HG02642 (cell line): Measurements from ENCODE around the gene PLEK2.
"Not testable (repeated sequence)": the region's sequence is repeated elsewhere in the genome, so short reads cannot be mapped to it uniquely, and the experiment has no call there.

Experiments used
- ATAC-seq: cut with Tn5 transposase; IDR thresholded peaks from one replicate; pipeline ENCODE4 v1.9.1; 2021; ENCODE audit warnings: mild to moderate bottlenecking; ENCODE audit not compliant: unreplicated experiment, poor library complexity

Gene PLEK2, protein sequence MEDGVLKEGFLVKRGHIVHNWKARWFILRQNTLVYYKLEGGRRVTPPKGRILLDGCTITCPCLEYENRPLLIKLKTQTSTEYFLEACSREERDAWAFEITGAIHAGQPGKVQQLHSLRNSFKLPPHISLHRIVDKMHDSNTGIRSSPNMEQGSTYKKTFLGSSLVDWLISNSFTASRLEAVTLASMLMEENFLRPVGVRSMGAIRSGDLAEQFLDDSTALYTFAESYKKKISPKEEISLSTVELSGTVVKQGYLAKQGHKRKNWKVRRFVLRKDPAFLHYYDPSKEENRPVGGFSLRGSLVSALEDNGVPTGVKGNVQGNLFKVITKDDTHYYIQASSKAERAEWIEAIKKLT

GRCh38 chr14:67411820-67412421, at the start of gene PLEK2:
TSS of gene PLEK2 (minus strand) at chr14:67412165. CDS start at chr14:67412059, 106 bp downstream.
- ATAC-seq = no peak

- no peak for ATAC-seq
These were observed 49.5 kb upstream of the PLEK2 start for GRCh38 chr14:67461341-67461985.

DNA sequence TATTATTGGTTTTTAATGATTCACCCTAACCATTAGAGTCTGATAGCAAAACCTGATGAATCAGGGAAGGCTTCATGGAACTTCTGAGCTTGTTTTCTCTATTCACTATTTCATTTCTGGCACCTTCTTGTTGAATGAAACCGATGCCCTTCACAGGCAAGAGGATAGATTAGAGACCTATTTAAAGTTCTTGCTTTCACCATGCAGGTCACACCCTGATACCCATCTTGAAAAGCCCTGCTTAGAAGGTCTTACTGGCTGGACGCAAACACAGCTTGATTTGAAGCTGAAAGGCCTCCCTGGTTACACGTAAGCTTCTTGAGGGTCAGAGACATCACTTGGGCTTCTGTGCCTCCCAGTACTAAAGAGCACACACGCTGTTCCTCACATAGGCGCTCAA, 47.4 kb upstream of the PLEK2 start:
- no peak for ATAC-seq

DNA sequence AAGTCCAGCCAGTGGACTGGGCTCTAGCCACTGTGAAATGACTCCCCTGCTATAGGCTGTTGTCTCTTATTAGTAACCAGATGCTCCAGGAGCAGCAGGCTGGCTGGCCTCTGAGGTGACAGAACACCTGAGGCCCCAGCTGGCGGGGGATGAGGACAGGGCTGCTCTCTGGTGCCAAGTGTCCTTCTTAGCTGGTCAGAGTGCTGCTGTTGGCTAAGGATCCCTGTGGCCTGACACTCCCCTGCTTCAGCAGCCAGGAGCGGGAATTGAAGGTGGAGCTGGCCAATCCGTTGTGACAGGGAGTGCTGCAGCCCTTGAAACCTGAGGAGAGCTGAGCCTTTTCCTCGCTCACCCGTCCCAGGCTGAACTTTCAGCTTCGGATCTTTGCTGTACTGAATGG, 45.8 kb upstream of the PLEK2 start:
- no peak for ATAC-seq

DNA sequence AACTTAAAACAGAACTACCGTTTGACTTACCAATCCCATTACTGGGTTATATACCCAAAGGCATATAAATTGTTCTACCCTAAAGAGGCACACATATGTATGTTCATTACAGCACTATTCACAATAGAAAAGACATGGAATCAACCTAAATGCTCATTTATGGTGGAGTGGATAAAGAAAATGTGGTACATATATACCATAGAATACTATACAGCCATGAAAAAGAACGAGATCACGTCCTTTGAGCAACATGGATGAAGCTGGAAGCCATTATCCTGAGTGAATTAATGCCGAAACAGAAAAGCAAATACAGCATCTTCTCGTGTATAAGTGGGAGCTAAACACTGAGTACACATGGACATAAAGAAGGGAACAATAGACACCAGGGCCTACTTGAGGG, 44.8 kb upstream of the PLEK2 start:
- ATAC-seq = no peak

DNA sequence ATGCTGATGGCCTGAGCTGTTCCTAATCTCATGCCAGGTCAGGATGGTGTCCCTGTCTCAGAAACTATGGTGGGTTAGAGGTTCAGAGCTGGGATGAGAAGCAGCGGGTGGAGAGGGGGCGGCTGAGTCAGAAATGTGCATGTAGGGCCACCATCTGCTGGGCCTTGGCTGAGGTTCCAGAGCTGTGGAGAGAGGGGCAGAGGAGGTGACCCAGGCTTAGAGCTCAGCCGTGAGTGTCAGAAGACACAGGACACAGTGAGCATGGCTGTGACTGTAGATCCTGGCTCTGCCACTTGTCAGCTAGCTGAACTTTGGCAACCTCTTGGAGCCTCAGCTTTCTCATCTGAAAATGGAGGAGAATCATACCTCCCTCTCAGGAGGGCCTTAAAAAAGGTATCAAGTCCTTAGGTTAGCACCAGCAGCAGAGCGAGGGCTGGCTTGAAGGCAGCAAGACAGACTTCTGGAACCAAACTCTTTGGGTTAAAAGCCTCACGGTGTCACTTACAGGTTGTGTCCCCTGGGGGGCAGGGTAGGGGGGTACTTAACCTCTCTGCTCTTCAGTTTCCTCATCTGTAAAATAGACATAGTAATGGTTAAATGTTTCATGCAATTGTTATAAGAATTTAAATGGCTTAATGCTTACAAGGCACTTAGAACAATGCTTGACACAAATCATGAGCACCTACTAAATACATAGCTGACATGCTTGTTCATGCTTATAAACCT, 41.8 kb upstream of the PLEK2 start:
- no peak for ATAC-seq

DNA sequence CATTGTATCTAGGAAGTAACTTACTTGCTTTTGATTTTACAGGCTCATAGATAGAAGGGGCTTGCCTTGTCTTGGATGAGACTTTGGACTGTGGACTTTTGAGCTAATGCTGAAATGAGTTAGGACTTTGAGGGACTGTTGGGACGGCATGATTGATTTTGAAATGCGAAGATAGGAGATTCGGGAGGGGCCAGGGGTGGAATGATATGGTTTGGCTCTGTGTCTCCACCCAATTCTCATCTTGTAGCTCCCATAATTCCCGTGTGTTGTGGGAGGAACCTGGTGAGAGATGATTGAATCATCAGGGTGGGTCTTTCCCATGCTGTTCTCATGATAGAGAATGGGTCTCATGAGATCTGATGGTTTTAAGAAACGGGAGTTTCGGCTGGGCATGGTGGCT, 39.7 kb upstream of the PLEK2 start:
- not testable (repeated sequence) for ATAC-seq

DNA sequence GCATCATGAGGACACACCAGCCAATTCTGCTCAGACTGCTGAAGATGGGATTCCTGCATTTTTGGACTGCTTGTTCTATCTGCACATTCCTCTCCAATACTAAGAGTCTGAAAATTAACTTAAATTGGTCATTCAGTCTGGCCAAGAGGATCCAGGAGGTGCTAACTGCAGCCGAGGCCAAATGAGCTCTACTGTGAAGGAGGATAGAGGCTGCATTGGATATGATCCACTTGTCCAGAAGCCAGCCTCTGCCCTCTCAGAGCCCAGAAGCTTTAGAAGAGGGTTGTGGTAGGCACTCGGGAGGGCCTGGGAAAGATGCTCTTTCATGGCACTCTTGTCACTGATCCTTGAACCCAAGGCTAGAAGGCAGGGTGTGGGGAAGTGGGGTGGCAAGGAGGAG, 37.1 kb upstream of the PLEK2 start:
- no peak for ATAC-seq

GRCh38 chr14:67447033-67447381, 35.0 kb upstream of the PLEK2 start:
- no peak for ATAC-seq

DNA sequence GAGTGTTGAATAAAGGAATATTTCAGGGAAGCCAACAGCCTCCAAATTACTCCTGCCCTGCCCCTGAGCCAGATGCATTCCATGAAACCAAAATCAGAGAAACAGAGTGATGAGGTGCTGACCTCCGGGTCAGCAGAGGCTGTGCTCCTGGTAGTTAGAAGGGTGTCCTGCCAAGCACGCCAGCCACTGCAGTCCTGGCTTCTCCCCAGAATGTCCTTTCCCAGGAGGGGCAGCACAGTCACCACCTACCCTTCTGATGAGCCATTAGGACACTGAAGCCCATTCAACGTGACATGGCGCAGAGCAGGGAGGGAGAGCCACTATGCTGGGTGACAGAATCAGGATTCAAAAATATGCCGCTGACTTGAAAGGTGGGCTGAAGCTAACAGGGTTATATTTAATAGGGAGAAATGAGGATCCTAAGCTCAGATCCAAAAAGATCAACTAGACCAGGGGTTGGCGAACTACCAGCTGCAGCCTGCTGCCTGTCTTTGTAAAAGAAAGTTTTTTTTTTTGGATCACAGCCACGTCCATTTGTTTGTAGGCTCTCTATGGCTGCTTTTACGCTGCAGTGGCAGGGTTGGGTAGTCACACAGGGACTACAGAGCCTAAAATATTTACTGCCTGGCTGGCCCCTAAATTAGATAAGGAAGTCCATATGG, 34.5 kb upstream of the PLEK2 start:
- no peak for ATAC-seq

DNA sequence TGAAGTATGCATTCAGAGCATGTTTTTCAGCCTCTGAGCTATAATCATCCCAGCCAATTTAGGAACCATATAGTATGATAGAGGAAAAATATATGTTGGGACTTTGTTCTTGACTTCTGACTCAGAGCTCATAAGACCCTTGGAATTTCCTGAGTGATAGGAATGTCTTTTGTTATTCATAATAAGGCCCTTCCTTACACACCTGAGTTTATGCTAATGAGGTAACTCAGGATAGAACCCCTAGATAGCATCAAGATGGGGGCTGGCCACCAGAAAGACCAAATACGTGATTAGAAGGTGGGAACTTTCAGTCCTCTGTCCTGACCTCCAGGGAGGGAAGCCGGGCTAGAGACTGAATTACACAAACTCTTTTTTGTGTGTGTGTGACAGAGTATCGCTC, 32.4 kb upstream of the PLEK2 start:
- ATAC-seq = no peak

- ATAC-seq = no peak
These were observed 30.4 kb upstream of the PLEK2 start for GRCh38 chr14:67442139-67442906.

- ATAC-seq = no peak
These were observed 29.7 kb upstream of the PLEK2 start for GRCh38 chr14:67441672-67442071.

DNA sequence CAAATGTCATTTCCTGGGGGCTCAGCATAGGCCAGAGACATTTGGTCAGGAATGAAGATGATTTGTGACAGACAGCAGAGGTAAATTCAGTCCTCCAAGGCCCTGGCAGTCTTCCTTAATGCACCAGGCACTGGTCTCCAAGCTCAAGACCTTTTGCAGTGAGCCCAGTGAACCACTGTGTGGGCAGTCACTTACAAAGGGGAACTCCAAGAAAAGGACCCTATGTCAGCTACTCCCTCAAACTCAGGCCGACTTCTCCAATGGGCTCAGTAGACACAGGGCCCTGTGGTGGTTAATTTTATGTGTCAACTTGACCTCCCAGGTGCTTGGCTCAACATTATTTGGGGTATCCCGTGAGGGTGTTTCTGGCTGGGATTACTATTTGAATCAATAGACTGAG, 29.3 kb upstream of the PLEK2 start:
- ATAC-seq = no peak

DNA sequence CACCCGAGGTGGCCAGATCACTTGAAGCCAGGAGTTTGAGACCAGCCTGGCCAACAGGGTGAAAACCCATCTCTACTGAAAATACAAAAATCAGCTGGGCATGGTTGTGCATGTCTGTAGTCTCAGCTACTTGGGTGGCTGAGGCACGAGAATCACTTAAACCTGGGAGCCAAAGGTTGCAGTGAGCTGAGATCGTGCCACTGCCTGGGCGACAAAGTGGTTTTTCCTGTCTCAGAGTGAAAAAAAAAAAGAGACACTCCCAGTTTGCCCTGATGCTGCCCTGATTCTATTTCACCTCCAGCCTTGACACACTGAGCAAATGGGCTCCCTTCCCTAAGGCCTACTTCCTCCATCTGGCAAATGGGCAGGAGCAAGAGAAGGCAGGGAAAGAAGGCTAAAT, 28.5 kb upstream of the PLEK2 start:
- no peak for ATAC-seq

DNA sequence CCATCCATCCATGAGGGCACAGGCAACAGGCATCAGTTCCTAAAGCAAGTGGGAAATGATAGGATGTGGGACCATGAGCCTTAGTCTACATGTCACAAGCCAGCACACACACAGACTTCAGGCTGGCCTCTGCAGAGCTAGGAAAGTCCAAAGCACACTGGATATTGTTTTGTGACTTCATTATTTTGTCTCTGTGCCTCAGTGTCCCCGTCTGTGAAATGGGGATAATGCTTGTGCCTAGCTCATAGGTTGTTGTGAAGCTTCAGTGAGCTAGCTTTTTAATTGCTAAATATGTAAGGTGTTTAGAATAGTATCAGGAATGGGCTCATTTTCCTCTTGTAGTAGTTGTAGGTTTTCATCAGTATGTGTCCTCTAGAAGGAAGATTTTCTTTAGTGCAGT, 27.0 kb upstream of the PLEK2 start:
- no peak for ATAC-seq

GRCh38 chr14:67436006-67436866, 24.3 kb upstream of the PLEK2 start:
- no peak for ATAC-seq

- no peak for ATAC-seq
These were observed 23.6 kb upstream of the PLEK2 start for GRCh38 chr14:67435603-67436002.

DNA sequence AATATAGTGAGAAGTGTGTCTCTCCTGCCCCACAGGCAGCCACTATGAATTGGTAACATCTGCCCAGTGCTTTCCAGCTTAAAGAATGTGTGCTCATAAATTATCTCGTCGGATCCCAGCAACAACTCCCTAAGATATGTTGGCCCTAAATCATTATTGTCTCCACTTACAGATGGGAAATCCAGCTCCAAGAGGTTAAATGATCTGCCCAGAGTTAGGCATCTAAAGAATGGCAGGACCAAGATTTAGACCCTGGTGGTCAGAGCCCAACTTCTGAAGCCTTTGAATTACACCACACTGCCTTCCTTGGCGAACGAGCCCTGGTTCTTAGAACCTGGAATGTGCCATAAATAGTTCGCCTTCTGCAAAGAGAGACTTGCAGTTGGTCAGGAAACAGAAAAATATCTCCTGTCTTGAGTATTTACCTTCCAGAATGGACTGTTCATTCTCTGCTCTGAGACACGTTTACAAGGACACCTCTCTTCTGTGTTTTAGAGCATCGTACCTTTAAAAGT, 20.1 kb upstream of the PLEK2 start:
- ATAC-seq = no peak
